Glomerular visceral epithelial cell (primary cell): ENCODE data around the gene POLG.
A peak's percentile ranks its signal among the peaks of the same experiment; 100 is the strongest.

Experiments
- DNase-seq: peaks from one replicate; pipeline ENCODE4 v3.0.0-alpha.2; 2016; ENCODE audit errors: extremely low spot score

The POLG gene

GRCh38 chr15:89356634-89357298 is 22.1 kb upstream of the POLG start:
- DNase-seq = peak; percentile 16

DNA sequence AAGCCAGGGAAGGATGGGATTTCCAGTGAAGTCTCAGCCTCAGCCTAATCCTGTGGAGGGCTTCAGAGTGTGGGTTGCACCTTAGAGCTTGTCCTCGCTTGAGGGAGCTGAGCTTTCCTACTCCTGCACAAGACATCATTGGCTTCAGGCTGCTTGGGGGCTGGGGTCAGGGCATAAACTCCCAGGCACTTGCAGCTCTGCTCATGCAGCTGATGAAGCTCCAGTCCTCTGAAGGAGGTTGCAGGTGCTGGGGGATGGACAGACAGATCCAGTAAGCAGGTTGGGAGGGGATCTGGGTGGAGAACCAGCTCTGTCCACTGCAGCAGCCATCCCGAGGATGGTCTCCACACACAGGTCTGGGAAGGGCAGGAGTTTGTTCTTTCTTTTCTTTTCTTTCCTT is 19.4 kb upstream of the POLG start:
- no peak for DNase-seq

GRCh38 chr15:89352476-89352875 is 17.9 kb upstream of the POLG start:
- no peak for DNase-seq

- DNase-seq = no peak
These were observed 14.6 kb upstream of the POLG start for GRCh38 chr15:89349206-89349558.

DNA sequence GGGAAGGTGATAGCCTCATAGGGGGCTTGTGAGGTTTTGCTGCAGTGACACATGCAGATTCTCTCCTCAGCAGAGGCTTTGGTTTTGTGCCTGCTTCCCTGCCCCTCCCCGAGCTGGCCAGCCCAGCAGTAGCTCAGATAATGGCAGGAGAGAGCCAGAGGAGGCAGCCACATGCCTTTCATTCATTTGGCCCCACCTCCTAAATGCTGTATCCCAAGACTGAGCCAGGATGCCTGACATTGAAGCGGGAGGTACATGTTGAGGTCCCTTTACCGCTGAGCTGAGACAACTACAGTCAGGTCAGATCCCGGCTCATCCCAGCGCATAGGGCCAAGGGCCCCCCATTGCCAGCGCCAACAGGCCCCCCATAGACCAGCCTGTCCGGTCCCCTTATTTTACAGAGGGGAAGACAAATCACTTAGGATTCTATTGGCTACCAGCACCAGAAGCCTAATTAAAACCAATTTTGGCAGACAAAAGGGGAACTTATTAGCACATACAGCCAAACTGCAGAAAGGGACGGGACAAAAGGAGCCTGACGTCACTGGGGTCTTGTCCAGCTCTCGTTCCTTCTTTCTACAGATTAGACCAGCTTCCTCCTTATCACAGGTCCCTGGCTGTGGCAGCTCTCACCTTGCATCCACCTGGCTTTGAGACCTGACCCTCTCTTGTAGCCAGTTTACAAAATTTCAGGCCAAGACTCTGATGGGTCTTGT is 12.1 kb upstream of the POLG start:
- no peak for DNase-seq

DNA sequence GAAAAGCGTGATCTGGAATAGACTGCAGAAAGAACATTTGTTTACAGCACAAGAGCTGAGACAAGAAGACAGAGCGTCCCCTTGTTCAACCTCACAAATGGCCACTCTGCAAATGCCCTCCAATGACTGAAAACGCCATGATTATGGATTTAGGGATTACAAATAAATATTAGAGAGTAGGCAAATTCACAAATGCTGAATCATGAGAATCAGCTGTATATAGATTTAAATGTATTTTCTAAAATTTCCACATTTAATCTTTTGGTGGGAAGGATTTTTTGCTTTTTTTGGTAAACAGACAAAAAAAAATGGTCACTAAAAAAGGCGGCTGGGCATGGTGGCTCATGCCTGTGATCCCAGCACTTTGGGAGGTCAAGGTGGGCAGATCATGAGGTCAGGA is 10.6 kb upstream of the POLG start:
- no peak for DNase-seq

GRCh38 chr15:89342840-89343239 is 8.2 kb upstream of the POLG start:
- no peak for DNase-seq

GRCh38 chr15:89341316-89342005 is 6.8 kb upstream of the POLG start:
- DNase-seq = no peak

DNA sequence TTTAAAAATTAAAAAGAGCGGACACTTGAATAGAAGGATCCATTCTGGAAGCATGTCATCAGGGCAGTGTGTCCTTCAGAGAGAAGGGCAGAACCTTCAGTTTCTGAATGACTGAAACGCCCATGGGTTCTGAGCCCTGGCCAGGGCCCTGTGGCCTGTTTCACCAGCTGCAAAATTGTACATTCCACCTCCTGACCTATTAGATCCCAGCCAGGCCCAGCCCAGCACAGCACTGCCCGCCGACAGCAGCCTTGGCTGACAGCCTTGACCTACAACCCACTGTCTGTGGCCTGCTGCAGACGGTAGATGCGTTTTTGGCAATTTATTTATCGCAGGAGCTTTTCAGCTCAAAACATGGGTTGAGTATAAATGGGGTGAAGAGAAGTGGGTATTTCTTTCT is 5.9 kb upstream of the POLG start:
- no peak for DNase-seq

- DNase-seq = no peak
These were observed 3.4 kb upstream of the POLG start for GRCh38 chr15:89338036-89338435.

DNA sequence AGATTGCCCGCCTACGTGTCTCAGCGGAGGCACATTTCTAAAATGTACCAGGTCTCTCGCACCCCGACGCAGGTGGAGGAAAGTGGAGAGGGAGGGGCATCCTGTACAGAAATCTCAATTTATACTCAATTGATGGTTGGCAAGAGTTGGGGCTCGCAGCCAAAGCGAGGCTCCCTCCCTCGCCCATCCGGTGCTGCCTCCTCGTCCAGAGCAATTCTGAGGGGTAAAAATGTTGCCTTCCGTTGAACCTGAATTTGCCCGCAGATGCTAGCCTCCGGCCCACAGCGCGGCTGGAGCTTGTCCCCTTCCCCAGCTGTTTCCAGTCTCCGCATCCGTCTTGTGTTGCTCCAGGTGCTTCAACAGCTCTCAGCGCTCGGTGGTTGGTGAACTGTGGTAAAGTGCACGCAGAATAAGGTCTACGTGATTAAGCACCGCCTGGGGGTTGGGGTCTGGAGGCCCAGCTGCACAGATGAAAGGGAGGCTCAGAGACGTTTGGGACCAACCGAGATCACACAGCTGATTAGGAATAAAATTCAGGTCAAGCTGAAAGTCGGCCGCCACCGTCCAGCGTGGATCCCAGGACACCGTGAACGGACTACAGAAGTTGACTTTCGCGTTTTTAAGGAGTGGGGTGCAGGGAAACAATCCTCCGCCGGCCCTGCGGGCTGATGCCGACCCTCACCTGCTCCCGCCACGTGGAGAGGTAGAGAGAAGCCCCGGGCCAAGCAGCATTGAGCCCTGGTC is 846 bp upstream of the POLG start:
- DNase-seq = no peak

GRCh38 chr15:89333959-89334509 is 590 bp downstream of the POLG start:
- DNase-seq = peak; percentile 52

GRCh38 chr15:89333011-89333860 is 1.4 kb downstream of the POLG start:
- DNase-seq = no peak

DNA sequence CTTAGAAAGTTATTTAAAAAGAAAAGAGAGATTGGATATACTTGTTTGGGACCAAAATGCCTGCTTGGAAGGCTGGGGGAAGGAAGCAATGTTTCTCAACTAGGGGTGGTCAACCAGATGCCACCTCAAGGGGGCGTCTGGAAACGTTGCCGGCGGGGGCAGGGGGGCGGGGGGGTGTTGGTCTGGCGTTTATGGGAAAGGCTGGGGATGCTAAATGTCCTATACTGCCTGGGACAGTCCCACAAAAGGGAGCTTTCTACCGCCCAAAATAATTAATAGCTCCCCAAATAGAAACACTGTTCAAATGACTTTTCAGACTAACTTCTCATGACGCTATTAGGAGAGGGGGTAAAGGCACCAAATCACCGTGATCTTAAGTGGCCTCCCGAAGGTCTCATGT is 2.2 kb downstream of the POLG start:
- peak; percentile 26 for DNase-seq

GRCh38 chr15:89330881-89331595 is 3.6 kb downstream of the POLG start:
- no peak for DNase-seq

GRCh38 chr15:89330119-89330518 is 4.5 kb downstream of the POLG start:
- DNase-seq = no peak

- no peak for DNase-seq
These were observed 5.1 kb downstream of the POLG start for GRCh38 chr15:89329329-89330084.

GRCh38 chr15:89328398-89329254 is 6.0 kb downstream of the POLG start:
- DNase-seq = no peak

DNA sequence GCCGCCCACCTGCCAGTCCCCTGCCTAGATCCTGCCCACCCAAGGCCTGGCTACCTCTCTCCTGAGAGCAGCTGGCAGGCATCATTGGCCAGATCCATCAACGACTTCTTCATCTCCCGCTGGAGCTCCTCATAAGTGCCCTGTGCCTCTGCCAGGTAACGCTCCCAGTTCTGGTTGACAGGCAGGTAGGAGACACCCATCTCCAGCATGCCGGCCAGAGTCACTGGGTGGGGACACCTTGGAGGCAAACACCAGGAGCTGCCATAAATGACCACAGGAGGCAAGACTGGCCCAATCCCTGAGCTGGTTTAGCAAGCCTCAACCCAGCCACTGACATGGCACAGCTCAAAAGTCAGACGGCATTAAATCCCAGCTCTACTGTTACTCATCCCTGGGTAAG is 7.5 kb downstream of the POLG start:
- DNase-seq = no peak
